NCI-H524 (cell line): ENCODE data around the gene PRKN.
"Not testable (repeated sequence)": the region's sequence is repeated elsewhere in the genome, so short reads cannot be mapped to it uniquely, and the experiment has no call there.

Source experiments
- DNase-seq, 2 experiments: peaks; one replicate each; lab custom pipeline; 2025; lab: John Stamatoyannopoulos, UW

The PRKN gene

GRCh38 chr6:161847628-161848027 is 879.9 kb downstream of the PRKN start:
- DNase-seq = no peak

GRCh38 chr6:161844804-161845203 is 882.8 kb downstream of the PRKN start:
- no peak for DNase-seq

GRCh38 chr6:161843066-161843465 is 884.5 kb downstream of the PRKN start:
- peak in 1 of 2 experiments; percentile 16 for DNase-seq

- no peak for DNase-seq
Measured at GRCh38 chr6:161840380-161840779, 887.2 kb downstream of the PRKN start.

GRCh38 chr6:161838306-161839035 is 889.1 kb downstream of the PRKN start:
- peak in 1 of 2 experiments; percentile 10 for DNase-seq

- DNase-seq = no peak
Measured at GRCh38 chr6:161837854-161838253, 889.7 kb downstream of the PRKN start.

GRCh38 chr6:161837449-161837735 is 890.2 kb downstream of the PRKN start:
- no peak for DNase-seq

DNA sequence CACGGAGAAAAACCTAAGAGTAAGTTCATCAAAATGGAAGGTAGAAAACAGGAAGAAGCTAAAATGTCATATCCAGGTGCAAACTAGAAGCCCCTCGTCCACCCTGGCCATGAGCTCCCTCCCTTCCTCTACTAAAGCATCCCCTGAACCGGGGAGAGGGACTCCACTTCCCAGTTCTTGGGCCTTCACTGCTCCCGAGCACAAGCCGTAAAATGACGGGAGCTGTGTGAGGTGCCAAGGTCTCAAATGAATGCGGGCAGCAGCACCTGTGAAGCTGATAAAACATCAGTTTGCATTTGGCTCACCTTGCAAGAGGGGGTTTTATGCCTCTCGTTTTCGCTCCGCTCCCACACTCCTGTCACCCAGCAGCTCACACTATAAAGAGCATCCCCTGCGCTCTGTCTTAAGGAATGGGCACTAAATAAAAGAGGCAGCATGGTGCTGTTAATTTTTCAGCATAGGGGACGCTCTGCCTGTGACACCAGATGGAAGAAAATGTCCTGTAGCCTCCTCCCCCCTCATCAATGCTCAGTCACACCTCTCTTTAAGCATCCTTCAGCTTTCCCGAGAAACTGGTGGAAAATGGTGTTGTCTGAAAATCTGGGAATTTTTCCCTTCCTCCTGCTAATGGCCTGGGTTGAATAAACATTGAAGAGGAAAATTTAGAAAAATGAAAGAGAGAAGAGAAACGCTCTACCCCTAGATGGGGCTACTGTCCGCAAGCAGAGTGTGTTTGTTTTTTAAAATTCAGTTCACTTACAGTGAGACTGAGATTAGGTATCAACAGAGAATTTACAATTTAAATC is 890.7 kb downstream of the PRKN start:
- DNase-seq = peak in 1 of 2 experiments; percentile 10

DNA sequence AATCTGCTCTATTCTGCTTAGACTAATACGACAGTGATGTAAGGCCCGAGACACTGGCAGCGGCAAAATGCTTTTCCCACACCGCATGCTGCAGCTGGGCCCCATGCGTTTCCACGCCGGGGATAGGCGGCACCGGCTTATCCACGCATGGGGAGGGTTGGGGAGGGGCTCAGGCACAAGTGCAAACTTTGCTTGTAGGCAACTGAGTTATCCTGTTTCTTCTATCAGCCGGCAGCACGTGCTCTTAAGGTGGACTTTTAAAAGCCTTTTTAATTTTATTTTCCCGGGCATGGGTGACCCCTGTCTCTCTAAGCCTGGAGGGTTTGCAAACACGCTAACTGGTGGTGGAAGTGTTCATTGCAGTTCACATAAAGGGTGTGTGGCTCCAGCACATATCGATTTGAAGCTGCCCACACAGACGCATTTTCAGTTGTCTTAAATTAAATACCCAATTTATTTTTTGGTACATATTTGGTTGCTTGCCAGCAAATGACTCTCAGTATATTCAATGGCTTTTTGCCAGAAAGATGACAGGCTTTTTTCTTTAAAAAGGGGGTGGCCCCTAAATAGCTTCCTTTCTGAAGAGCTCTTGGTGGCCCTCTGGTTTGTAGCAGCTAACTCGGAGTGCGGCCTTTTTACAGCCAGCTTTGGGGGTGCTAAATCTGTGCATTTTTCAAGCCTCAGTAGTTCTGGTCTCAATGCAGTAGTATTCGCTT is 891.9 kb downstream of the PRKN start:
- no peak for DNase-seq

- DNase-seq = no peak
Measured at GRCh38 chr6:161834426-161834825, 893.1 kb downstream of the PRKN start.

DNA sequence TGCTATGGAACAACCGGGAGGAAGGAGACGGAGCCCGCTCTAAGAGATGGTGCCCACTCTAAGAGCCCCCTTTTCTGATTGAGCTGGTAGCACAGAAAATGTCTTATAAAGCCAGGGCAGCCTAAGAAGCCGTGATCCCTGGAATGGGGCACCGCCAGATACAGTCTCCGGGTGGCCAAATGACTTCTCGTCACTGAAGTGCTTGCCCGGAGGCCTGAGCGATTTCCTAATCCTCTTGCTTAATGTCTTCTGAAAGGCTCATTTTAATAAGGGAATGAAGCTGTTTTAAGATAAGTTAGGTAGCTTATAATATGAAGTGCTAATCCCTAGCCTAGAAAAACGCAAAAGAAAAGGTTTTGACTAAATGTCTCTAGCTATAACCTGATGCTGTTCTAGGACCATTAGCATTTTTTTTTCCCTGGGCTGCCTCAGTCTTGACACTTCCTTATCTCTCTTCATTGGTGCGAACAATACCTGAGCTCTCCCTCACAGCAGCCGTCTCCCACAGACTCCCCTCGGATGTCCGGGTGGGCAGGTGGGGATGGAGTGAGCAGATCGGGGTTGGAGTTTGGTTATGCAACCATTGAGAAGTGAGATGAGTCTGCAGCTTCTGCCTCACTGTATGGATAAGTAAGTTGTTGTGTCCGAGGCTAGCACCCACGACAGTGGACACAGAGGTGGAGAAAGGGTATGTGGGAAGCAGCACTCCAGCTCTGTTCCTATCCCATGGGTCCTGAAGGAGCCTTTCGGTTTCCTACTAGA is 894.3 kb downstream of the PRKN start:
- no peak for DNase-seq

DNA sequence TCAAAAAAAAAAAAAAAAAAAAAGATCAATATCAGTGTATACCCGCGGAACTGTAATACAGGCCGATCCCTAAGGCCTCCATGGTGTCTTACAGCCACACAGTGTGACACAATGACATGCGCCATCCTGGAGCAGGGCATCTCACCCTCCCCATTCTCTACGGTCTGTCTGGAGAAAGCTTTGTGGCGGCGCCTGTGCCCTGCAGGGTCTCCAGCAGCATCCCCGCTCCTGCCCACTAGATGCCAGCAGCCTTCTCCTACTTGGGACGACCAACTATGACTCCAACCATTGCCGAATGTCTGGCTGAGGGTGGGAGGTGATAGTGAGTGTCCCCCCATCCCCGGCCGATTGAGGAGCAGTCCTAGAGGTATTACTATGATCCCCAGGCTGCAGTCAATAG is 894.9 kb downstream of the PRKN start:
- no peak for DNase-seq

- no peak for DNase-seq
Measured at GRCh38 chr6:161830866-161831616, 896.5 kb downstream of the PRKN start.

GRCh38 chr6:161829291-161829729 is 898.3 kb downstream of the PRKN start:
- DNase-seq = no peak

GRCh38 chr6:161828355-161828754 is 899.2 kb downstream of the PRKN start:
- DNase-seq = no peak

GRCh38 chr6:161826512-161826911 is 901.1 kb downstream of the PRKN start:
- DNase-seq = no peak

DNA sequence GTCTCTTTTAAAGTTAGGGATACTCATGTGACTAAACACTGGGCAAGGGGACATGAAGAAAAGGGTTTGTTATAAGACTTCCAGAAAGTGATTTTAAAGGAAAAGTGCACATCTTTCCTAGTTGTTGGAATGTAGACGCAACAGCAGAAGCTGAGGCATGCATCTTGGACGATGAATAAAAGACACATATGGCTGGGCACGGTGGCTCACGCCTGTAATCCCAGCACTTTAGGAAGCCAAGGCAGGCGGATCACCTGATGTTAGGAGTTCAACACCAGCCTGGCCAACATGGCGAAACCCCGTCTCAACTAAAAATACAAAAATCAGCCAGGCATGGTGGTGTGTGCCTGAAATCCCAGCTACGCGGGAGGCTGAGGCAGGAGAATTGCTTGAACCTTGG is 905.4 kb downstream of the PRKN start:
- not testable (repeated sequence) for DNase-seq

GRCh38 chr6:161817881-161818280 is 909.7 kb downstream of the PRKN start:
- no peak for DNase-seq

DNA sequence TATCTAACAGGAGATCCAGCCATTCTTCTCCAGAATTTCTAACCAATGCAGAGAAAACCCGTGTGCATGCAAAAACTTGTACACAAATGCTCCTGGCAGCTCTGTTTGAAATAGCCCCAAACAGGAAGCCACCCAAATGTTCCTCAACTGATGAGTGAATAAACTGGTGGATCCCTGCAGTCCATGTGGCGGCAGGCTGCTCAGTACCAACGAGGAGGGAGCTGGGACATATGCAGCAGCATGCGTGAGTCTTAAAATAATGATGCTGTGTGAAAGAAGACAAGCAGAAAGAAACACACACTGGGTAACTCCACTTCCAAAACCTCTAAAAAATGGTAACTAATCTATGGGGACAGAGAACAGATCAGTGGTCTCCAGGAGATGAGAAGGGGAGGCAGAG is 911.6 kb downstream of the PRKN start:
- no peak for DNase-seq

- DNase-seq = no peak
Measured at GRCh38 chr6:161813156-161813555, 914.4 kb downstream of the PRKN start.

DNA sequence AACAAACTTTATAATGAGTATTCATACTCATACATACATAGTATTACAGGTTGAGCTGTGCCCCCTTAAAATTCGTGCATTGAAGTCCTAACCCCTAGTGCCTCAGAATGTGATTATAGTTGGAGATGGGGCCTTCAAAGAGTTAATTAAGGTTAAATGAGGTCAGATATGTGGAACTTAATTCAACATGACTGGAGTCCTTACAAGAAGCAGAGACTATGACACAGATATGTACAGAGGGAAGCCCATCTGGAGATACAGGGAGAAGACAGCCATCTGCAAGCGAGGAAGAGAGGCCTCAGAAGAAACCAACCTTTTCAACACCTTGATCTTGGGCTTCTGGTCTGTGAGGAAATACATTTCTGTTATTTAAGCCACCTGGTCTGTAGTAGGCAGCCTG is 917.6 kb downstream of the PRKN start:
- DNase-seq = no peak
